ENCODE results near the gene CD2AP.

DNA sequence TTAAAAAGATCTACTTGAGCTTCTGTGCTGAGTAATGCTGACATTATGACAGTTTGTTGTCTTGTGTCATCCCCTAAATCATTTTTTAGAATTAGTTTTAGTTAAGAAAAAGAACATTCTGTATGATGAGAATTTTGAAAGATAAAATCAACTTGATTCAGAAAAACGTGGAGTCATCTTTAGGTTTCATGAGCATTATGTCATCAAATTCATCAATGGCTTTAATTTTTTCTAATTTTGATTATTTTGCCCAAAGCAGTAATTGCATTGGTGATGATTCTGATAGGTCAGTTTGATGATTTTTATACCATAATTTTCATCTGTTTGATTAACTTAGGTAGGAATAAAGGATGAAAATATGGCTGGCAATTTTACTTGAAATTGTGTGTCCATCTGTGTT is 194.2 kb downstream of the CD2AP start:
- TF ChIP-seq, protein P1, sequence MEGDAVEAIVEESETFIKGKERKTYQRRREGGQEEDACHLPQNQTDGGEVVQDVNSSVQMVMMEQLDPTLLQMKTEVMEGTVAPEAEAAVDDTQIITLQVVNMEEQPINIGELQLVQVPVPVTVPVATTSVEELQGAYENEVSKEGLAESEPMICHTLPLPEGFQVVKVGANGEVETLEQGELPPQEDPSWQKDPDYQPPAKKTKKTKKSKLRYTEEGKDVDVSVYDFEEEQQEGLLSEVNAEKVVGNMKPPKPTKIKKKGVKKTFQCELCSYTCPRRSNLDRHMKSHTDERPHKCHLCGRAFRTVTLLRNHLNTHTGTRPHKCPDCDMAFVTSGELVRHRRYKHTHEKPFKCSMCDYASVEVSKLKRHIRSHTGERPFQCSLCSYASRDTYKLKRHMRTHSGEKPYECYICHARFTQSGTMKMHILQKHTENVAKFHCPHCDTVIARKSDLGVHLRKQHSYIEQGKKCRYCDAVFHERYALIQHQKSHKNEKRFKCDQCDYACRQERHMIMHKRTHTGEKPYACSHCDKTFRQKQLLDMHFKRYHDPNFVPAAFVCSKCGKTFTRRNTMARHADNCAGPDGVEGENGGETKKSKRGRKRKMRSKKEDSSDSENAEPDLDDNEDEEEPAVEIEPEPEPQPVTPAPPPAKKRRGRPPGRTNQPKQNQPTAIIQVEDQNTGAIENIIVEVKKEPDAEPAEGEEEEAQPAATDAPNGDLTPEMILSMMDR (IDR thresholded peaks at IDR 0.05 in 2 of 3, conservative IDR thresholded peaks at IDR 0.05 in 1 of 3; ENCODE audit: borderline replicate concordance in 1 of 3, insufficient read depth in 1 of 3, low read depth in 2 of 3, low read length in 2 of 3): no peak
- TF ChIP-seq EZH2 (IDR thresholded peaks at IDR 0.05) (no peak), TCF7L2 (IDR thresholded peaks at IDR 0.05; ENCODE audit: borderline replicate concordance, extremely low read depth, insufficient read depth, insufficient read length) (no peak), JUND (IDR thresholded peaks at IDR 0.05) (no peak), YY1 (IDR thresholded peaks at IDR 0.05; ENCODE audit: extremely low read depth, insufficient replicate concordance, low read depth, low read length) (no peak), POLR2AphosphoS5 (IDR thresholded peaks at IDR 0.05; ENCODE audit: low read depth, low read length) (no peak), RAD21 (IDR thresholded peaks at IDR 0.05; ENCODE audit: low read depth) (no peak), POLR2A (IDR thresholded peaks at IDR 0.05; ENCODE audit: borderline replicate concordance, extremely low read depth, insufficient read depth, insufficient read length) (no peak), SRF (IDR thresholded peaks at IDR 0.05; ENCODE audit: low read depth) (no peak), CEBPB (IDR thresholded peaks at IDR 0.05; ENCODE audit: low read depth) (no peak), CBX3 (IDR thresholded peaks at IDR 0.05; ENCODE audit: low read depth) (no peak), SIN3A (IDR thresholded peaks at IDR 0.05; ENCODE audit: low read depth) (no peak)
- TF ChIP-seq, protein P2, sequence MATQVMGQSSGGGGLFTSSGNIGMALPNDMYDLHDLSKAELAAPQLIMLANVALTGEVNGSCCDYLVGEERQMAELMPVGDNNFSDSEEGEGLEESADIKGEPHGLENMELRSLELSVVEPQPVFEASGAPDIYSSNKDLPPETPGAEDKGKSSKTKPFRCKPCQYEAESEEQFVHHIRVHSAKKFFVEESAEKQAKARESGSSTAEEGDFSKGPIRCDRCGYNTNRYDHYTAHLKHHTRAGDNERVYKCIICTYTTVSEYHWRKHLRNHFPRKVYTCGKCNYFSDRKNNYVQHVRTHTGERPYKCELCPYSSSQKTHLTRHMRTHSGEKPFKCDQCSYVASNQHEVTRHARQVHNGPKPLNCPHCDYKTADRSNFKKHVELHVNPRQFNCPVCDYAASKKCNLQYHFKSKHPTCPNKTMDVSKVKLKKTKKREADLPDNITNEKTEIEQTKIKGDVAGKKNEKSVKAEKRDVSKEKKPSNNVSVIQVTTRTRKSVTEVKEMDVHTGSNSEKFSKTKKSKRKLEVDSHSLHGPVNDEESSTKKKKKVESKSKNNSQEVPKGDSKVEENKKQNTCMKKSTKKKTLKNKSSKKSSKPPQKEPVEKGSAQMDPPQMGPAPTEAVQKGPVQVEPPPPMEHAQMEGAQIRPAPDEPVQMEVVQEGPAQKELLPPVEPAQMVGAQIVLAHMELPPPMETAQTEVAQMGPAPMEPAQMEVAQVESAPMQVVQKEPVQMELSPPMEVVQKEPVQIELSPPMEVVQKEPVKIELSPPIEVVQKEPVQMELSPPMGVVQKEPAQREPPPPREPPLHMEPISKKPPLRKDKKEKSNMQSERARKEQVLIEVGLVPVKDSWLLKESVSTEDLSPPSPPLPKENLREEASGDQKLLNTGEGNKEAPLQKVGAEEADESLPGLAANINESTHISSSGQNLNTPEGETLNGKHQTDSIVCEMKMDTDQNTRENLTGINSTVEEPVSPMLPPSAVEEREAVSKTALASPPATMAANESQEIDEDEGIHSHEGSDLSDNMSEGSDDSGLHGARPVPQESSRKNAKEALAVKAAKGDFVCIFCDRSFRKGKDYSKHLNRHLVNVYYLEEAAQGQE (IDR thresholded peaks at IDR 0.05; ENCODE audit: low read depth): no peak
